Activated gamma-delta T cell treated with Interleukin-2 at 50 U/mL for 16 hours (primary cell): Measurements from ENCODE around the gene BTC.
"Not testable (repeated sequence)": the region's sequence is repeated elsewhere in the genome, so short reads cannot be mapped to it uniquely, and the experiment has no call there.

Source experiments
- DNase-seq: peaks from one replicate; pipeline ENCODE4 v3.0.0-alpha.2; 2020

The BTC gene

GRCh38 chr4:74755486-74755885, 38.8 kb downstream of the BTC start:
- peak; percentile 3 for DNase-seq

- no peak for DNase-seq
Observed at GRCh38 chr4:74754218-74754617, 40.1 kb downstream of the BTC start.

- no peak for DNase-seq
Observed at GRCh38 chr4:74752798-74753197, 41.5 kb downstream of the BTC start.

- DNase-seq, result no peak
Observed at GRCh38 chr4:74751856-74752255, 42.5 kb downstream of the BTC start.

DNA sequence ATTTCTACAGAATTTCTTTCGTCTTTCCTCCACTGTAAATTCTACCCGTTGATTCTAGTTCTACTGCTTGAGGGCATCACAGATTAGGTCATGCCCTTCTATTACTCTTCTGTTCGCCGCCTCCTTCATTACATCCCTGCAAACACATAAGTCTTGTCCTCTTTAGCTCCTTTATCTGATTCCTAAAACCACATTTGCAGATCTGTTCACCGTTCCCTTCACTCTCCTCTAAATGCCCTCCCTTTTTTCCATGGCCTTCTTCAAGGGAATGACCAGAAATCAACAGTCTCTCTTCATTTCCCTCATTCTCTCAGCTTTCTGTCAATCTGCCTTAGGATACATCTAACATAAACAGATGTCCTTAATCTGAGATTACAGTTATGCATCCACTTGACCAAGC, 43.1 kb downstream of the BTC start:
- DNase-seq, result no peak

DNA sequence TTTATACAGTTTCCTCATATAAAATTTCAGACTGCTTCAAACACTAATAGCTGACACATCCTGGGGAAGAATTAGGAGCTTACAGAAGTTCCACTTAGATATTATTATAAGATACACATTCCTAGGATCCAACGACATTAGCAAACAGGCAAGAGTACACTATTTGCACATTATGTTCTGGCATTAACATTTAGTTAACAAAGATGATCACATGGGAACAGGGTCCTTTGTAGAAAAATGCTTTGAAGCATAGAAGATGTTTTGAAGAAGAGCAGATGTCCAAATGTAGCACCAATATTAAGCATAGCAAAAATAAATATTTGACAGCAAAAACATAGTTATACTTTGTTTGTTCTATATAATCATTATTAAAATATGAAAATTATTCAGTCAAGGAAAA, 52.1 kb downstream of the BTC start:
- DNase-seq, result no peak

- no peak for DNase-seq
Observed at GRCh38 chr4:74738464-74739143, 55.7 kb downstream of the BTC start.

DNA sequence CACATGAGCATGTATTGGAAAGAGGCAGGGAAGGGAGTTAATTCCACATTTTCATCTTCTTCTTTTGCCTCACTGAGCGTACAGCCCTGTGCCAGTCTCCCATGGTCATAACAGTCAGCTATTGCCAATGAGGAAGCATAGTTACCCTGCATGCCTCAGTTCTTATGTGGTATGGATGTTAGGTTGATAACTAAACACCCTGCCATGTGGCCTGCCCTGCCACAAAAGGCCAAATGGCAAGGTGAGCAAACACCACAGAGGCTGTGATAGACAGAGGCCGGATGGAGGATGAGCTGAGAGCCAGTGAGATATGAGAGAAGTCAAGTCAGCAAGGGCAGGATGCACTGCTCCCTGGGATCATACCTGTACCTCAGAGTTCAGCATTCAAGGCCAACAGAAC, 59.3 kb downstream of the BTC start:
- DNase-seq, result no peak

GRCh38 chr4:74733756-74734155, 60.6 kb downstream of the BTC start:
- DNase-seq, result no peak

DNA sequence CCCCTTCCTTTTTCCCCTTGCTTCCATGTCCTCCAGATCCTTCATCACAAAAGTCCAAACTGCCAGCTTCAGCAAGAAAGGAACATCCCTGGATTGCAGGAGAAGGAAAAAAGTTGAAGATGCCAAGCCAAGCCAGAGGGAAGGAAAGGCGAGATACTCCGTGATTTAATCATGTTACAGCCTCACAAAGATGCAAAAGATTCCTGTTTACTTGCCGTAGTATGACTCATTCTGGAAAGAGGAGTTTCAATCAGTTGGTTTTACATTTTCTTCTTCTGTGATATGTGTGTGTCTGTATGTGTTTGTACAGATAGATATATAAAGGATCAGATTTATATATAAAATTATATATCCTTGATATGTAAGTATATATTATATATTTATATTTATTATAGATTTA, 69.3 kb downstream of the BTC start:
- no peak for DNase-seq

DNA sequence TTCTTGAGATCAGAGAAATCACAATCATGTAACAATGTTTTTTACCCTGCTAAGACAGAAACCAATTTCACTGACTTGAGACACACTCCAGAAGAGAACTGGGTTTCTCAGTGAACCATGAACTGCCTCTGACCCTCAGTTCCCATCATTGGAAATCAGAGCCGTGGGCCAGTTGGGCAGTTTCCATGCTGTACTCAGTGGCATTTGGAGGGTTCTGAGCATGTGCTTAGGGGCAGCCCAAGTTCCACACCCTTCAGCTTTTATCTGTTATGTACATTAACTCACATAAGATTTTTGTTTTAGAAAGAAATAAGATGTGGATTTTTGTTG, 77.9 kb downstream of the BTC start:
- no peak for DNase-seq

- no peak for DNase-seq
Observed at GRCh38 chr4:74715706-74716435, 78.5 kb downstream of the BTC start.

- no peak for DNase-seq
Observed at GRCh38 chr4:74714611-74715130, 79.7 kb downstream of the BTC start.

- DNase-seq, result not testable (repeated sequence)
Observed at GRCh38 chr4:74708135-74708534, 86.2 kb downstream of the BTC start.
